SK-N-SH (cell line): ENCODE measurements around the gene ADCY1.

Experiments used
- CTCF ChIP-seq: fragments of 200-600 bp; sonication (generic); IDR thresholded peaks from 2 replicates; pipeline ENCODE4 v1.6.1; 2017; ENCODE audit warnings: antibody characterized with exemption, mild to moderate bottlenecking, moderate library complexity
- ELF1 ChIP-seq: IDR thresholded peaks from 2 replicates; pipeline ENCODE4 v1.4.0; 2012
- EP300 ChIP-seq, 2 experiments: IDR thresholded peaks; 2 replicates each; pipeline versions ENCODE4 v1.4.0 to v1.6.1; 2012; ENCODE audit warnings: borderline replicate concordance in 1 of 2, low read depth in 1 of 2, low read length in 1 of 2
- GATA2 ChIP-seq: sonication (generic); formaldehyde crosslinking; IDR thresholded peaks from 2 replicates; pipeline ENCODE4 v1.5.0; 2020; ENCODE audit warnings: mild to moderate bottlenecking, missing genetic modification reagents
- MAX ChIP-seq: IDR thresholded peaks from 2 replicates; pipeline ENCODE4 v1.4.0; 2012; ENCODE audit warnings: low read depth
- POLR2AphosphoS5 ChIP-seq: IDR thresholded peaks from 2 replicates; pipeline ENCODE4 v1.6.1; 2012; ENCODE audit warnings: low read depth, low read length
- RAD21 ChIP-seq: IDR thresholded peaks from 2 replicates; pipeline ENCODE4 v1.6.1; 2012; ENCODE audit warnings: mild to moderate bottlenecking, low read length
- RCOR1 ChIP-seq: fragments of 150-350 bp; IDR thresholded peaks from 2 replicates; pipeline ENCODE4 v1.6.1; 2017; ENCODE audit warnings: antibody characterized with exemption, low read length
- RXRA ChIP-seq: IDR thresholded peaks from 2 replicates; pipeline ENCODE4 v1.4.0; 2012; ENCODE audit warnings: low read depth, mild to moderate bottlenecking, borderline replicate concordance

GRCh38 chr7:45622058-45622457, 47.9 kb downstream of the ADCY1 start:
- TF ChIP-seq EP300 (IDR thresholded peaks at IDR 0.05; ENCODE audit: borderline replicate concordance in 1 of 2, low read depth in 1 of 2, low read length in 1 of 2) (no peak), CTCF (no peak), RXRA (no peak), RCOR1 (no peak), POLR2AphosphoS5 (no peak), MAX (no peak), GATA2 (CRISPR knock-in tag) (no peak), RAD21 (no peak), ELF1 (no peak)
